HG02798 (cell line): ENCODE results near the gene IL20RA.

Source experiments
- ATAC-seq: cut with Tn5 transposase; IDR thresholded peaks from one replicate; pipeline ENCODE4 v1.9.1; 2021; ENCODE audit warnings: mild to moderate bottlenecking; ENCODE audit not compliant: unreplicated experiment, poor library complexity

Gene IL20RA

DNA sequence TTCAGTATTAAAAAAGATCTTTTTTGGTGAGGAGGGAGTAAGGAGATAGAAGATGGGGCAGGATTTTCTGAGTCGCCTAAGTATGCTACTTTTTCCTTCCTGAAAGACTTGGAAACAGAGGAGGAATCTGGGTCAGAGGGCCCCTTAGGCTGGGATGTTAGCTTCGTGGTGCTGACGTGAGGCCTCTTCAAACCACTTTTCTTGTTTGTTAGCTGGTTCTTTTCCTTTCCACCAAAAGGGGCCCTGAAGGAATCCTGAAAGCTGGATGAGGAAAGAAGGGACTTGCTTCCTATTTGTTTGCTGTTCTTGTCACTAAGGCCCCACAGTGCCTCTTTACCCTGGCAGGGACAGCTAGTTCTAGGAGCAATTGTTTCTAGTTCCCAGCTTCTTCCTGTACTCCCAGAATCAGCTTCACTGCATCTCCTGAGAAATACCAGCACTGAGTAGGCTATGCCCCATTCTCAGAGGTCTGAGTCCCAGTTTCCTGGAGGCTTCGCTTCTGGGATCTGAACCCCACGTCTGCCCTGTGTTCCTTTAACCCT, 2.2 kb upstream of the IL20RA start:
- ATAC-seq, result no peak

DNA sequence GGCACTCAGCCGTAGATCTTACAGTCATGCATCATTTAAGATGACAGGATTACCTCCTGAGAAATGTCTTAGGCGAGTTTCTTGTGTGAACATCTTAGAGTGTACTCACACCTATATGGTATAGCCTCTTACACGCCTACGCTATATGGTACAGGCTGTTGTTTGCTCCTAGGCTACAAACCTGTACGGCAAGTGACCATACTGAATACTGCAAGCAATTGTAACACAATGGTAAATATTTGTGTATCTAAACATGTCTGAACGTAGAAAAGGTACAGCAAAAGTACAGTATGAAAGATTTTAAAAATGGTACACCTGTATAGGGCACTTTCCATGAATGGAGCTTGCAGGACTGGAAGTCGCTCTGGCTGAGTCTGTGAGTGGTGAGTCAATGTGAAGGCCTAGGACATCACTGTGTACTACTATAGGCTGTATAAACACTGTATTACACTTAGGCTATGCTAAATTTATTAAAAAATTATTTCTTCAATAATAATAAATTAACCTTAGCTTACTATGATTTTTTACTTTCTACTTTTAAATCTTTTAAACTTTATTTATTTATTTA, 541 bp upstream of the IL20RA start:
- ATAC-seq, result no peak

DNA sequence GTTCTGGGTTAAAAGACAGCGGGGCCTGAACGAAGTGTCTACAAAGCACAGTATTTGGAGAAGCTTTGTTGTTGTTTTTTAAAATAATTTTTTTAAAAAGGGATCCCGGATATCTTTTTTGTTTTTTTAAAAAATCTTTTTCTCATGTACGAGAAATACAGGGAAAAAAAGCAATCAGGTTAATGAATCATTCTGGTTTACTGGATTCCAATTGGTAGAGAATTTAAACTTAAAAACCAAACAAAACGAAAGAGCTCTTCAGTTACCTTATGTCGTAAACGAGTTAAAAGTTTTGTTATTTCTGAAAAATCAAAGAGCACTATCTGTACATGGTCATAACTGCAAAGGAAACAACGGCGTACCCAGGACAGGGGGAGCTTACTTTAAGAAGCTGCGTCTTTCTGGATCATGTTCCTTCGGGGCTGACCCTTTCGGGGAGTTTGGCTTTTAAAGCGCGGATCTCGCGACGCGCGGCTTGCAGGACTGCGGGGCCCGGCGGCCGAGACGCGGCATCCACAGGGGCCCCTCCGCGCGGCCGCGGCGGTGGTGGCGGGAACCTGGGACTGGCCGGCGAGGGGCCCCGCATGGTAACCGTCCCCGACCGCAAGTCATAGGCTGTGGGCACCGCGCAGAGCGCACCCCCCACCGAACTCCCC, 927 bp downstream of the IL20RA start:
- peak; percentile 29 for ATAC-seq

DNA sequence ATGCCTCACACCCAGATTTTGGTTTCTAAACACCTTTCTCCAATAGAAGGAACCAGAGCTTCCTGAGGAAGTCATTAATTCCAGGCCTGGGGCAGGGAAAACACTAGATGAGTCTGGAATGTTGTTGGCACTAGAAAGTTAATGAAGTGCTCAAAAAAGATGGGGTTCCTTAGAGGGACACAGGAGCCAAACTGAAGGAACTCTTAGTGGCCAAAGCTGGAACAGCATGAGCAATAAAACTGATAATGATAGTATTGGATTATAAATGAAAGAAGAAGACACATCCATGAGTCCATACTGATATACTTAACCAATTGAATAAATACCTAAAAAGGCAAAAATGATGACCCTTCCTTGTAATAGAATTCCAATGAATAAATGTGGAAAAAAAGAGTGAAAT, 4.4 kb downstream of the IL20RA start:
- ATAC-seq, result no peak

DNA sequence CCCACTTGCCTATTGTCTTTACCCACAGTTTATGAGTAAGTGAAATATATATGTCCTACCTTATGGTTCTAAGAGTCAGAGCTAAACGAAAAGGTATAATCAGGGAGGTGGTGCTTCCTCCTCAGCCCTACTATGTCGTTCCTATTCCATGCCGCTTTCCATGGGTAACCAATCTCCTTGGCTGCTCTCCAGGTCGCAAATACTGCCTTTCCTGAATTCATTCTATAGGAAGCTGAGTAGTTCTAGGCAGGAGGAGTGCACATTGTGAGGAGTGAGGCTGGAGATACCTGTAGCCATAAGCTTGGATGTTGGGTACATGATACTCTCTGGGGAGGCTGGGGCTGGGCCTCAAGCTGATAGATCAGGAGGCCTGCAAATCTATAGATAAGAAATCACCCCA, 5.8 kb downstream of the IL20RA start:
- no peak for ATAC-seq

DNA sequence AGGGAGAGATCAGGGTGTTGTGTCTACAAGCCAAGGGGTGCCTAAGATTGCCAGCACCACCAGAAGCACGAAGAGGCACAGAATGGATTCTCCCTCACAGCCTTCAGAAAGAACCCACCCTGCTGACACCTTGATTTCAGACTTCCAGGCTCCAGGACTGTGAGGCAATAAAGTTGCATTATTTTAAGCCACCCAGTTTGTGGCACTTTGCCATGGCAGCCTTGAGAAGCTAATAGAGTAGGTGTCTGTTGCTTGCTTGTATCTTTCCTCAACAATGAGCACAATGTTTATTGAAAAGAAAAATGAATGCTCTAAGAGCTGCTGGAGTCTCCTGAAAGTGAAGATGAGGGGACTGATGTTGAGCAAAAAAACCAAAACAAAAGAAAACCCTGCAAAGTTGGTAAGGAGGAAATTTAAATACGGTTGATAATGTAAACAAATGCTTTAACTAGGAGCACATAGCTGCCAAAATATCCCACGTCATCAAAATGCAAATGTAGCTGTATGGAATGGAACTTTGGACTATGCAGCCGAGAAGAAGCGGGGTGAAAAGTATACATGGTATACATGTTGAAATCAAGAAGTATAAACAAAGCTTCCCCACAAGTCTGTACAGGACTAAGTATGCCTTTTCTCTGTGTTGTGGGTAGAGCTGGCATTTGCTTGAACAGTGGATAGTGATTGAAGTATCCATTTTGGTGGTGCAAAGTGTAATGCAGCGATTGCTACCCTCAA, 8.0 kb downstream of the IL20RA start:
- no peak for ATAC-seq

DNA sequence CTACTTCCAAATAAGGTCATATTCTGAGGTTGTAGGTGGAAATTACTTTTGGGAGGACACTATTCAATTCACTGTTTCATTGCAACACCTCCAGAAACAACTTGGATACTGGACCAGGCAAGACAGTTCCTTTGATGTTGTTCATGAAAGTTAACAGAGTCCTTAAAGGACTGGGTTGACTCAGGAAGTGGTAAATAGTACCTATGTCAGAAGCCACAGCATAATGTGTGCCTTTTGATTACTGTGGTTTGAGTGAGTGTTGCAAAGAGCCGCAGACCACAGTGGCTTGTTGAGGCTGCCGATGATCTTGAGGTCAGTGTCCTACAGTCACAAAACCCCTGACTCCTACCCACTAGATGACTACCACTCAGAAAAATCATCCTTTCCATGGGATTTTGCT, 10.9 kb downstream of the IL20RA start:
- peak; percentile 94 for ATAC-seq

DNA sequence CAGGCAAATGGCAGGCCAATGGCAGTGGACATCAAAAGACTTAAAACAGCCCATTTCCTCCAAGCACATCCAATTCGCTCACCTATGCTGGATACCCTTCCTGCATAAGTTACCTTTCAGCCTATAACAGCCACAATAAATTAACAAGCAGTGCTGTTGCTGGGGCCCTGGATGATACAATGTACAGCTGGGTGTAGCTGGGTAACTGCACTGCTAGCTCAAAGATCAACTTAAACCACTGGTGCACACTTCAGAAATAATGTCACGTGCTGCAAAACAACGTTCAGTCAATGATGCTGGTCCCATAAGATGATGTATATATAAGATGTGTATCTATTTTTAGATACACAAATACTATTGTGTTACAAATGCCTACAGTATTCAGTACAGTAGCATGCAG, 13.6 kb downstream of the IL20RA start:
- ATAC-seq, result no peak

DNA sequence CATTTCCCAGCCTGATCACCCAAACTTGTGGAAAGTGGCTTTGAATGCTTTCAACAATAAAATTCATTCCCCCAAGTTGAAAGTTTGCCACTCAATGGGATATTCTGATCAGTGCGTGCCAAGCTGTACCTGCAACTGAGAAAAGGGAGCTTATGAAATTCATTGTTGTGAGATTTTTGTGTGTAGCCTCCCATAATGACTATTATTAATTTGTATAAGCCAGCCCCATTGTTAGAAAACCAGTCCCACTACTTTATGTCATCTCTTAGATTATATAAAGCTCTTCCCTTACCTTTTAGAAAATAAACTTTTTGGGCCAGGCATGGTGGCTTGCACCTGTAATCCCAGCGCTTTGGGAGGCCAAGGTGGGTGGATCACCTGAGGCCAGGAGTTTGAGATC, 15.9 kb downstream of the IL20RA start:
- no peak for ATAC-seq

DNA sequence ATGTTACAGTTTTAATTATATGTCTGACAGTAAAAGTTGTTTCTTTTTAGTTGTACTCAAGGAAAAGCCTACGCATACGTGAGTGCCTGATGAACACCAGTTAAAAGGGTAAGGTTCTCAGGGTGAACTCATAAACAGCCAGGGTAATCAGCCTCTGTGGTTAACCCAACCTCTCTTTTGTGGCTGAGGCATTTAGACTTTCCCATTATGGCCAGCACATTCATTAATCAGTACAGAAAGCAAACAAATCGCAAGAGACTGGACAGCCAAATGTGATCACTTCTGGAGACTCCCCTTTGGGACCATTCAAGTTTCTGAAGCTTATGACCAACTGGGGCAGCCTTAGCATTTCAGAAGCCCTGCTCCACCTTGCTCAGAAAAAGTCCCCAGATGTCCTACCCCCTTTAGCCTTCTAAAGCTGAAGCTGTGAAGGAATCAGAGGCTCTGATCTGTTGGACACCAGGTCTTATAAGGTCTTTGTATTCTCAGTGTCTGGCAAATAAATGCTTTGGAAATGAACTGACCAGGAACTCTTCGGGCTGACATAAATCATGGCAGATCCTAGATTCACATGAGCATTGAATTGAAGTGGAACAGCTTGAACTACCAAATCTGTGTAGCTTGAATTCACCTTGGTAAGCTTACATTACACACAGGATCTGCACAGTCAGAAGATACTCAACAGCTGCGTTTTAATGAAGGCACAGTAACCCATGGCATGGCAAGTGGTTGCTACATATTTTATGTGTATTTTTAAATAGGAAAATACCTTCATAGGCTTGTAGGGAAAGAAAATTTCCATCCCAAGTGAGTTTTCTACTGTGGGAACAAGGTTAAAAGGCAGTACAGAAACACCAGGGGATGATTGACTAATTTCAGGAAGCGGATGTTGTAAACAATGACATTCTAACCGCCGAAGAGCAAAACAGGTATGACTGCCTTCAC, 18.7 kb downstream of the IL20RA start:
- ATAC-seq, result peak; percentile 37

DNA sequence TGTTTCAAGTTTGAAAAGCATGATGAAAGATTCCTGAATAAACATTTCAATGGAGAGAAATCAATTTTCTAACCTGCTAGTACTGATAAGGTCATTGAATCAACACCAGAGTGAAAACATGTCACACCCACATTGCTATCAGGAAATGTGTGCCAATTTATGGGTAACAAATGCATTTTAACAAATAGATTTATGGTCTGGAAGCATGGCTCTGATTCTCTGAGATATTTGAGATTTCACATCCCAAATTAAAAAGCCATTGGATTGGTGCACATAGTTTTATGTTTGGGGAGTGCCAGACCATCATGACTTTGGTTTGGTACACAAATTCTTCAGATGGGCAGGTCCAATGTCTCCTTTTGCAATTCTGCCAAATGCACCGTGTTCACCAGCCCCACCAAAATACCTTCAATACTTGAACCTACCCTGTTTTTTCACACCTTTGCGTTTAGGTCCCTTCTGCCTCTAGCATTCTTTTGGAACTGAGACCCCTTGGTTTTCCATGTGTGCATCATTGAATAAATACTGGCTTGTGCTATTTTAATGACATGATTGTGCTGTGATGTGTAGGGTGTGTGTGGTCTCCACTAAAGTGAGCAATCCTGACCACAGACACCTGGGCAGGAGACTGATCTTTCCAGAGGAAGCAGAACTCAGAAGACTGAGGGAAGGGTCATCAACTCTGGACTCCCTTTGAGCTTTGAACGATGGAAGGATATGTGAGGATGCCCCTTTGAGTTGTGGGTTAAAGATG, 20.4 kb downstream of the IL20RA start:
- no peak for ATAC-seq

DNA sequence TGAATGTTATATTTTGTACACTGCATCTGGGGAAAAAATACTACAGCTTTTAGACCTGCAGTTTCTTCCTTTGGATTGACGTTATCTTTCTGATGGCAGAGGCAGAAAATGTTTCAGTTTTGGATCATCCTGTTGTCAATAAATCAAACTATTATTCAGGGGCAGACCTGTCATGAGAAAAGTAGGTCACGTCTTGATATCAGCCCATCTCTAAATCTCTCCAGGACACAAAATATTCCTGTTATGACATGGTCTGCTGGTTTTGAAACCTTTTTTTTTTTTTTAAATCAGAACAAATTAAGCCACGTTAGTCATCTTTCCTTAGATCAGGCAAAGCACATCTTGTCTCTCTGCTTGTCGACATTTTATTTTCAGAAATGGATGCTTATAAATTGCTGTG, 24.0 kb downstream of the IL20RA start:
- ATAC-seq, result no peak

DNA sequence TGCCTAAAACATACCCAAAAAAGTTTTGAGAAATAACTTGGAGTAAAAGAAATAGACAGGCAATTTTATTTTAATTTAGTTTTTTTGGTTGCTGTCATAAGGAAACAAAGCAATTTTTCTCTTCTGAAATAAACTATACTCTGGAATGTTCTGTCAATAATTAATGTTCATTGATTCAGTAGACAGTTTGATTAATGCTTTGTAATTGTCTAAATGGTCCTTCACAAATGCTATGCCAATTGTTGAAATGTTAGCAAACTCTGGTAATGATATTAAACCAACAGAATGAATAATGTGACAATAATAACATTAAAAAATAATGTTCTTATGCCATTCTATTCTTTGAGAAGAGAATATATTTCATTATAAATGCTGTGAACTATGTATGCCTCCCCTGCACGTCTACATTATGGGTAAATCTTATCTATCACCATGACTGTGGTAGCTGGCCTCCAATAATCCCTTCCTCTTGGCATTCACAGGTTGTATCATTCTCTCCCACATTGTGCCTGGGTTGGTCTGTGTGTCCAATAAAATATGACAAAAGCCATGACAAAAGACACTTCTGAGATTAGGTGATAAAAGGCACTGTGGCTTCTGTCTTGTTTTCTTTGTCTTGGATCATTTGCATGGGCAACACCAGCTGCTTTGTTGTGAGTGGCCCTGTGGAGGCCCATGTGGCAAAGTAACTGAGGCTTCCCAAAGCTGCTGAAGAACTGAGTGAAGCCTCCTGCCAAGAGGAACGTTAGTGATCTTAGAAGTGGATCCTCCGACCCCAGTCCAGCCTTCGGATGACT, 25.1 kb downstream of the IL20RA start:
- ATAC-seq, result no peak

DNA sequence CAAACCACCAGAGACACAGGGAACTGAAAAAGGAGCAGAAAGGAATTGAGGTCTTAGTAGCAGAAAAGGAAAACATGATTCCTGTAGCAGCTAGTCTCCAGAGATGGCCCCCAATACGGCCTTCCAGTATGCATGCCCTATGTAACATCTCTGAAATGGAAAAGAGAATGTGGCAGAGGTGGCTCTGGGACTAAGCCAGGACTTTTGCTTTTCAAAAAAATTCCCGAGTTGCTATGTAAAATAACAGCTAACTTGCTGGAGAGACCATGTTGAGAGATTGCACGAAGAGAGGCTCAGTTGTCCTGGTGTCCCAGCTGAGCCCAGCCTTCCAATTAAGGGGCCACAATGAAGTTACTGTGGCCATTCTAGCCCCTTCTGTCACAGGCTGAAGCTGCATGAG, 27.7 kb downstream of the IL20RA start:
- no peak for ATAC-seq

DNA sequence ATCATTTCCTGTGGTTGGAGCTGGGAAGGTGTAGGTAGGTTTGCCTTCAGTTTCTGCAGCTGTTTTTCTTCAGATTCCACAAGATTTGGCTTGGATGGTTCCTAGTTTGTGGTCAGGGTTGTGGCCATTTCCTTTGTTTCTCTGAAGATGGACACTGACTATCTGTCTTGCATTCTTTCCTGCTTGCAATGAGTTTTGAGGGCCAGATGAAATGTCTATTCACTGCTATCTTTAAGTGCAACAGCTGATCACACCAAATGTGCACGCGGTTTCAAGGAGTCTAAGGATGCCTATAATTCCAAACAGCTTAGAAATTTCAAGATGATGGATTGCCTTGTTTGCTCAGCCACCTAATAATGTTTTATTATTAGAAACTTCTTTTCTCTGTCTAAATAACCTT, 28.4 kb downstream of the IL20RA start:
- no peak for ATAC-seq

DNA sequence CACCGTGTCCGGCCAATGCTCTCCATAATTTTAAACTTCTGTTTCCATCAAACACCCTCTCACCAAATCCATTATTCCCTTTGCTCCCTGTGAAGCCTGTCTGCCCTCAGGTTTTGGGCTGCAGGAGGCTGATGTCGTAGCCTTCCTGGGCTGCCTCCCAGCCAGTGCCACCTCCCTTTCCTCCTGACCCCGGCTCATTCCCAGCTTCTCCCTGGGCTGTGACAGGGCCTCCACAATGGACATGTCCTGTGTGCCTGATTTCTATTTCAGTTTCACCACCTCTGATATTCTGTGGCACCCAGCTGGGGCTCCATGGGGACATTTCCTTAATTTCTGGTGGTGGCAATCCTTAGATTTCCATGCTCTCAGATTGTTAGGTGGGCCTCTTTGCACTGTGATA, 28.8 kb downstream of the IL20RA start:
- no peak for ATAC-seq

DNA sequence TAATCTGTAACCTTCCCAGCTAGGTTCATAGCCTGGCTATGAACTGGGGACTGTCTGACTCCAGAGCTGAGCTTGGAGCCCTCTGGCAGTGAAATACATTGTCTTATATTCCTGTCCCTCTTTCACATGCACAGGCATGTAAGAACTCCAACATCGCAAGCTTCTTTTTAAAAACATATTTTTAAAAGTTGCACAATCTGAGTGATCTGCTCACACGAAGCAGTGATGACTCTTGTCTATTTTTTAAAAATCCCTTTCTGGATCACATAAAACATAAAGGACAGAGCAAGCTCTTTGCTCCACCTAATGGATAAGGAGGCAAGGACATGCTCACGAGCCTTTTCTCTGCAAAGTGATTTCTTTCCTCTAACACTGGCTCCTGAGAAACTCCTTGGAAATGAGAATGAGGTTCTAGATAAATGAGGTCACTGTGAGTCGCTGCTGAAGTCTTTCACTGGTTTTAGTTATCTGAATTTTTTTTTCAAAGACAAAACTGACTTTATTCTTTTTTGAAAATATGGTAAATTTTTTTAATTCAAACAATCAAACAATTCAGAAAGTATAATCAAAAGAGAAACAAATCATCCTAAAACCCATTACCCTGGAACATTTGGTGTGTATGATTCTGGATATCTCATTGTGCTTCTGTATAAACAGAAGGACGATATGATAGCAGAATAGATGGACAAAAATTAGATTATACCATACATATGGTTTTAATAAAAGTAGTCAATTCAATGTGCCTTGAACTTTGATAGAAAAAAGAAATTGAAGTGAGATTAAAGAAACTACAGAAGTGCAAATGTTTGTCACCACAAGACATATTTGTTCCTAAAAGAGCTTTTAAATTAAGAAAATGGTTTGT, 30.8 kb downstream of the IL20RA start:
- no peak for ATAC-seq

DNA sequence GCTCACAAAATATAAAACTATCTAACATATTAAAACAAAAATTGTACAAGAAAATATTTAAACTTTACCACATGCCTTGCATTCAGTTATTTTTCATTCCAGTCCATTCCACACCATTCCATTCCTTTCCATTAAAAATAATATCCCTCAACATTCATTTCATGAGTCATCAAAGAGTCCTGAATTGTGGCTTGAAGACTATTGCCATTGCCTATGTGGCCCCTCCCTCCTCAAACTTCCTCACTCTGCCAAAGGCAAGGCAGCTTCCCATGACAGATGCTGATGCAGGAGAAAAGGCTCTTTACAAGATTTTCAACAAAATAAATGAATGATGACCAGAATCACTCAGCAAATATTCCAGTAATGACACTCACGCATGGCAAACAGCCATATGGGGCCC, 31.7 kb downstream of the IL20RA start:
- ATAC-seq, result no peak
